GM12865 (cell line): Measurements from ENCODE around the gene APH1B.

Experiments
- DNase-seq: peaks from one replicate; pipeline ENCODE4 v3.0.0; 2010; ENCODE audit warnings: low read depth
- H3K4me3 ChIP-seq: 2 replicates; pipeline ENCODE4 v1.5.1; 2011; ENCODE audit warnings: mild to moderate bottlenecking, low read depth, low read length, control low read depth
- TF ChIP-seq, protein P1 (sequence below): IDR thresholded peaks from 2 replicates; pipeline ENCODE4 v1.5.1; 2011; ENCODE audit warnings: low read length, control low read depth, low read depth, inconsistent platforms; ENCODE audit not compliant: insufficient read depth; ENCODE audit errors: missing control alignments

Gene APH1B

DNA sequence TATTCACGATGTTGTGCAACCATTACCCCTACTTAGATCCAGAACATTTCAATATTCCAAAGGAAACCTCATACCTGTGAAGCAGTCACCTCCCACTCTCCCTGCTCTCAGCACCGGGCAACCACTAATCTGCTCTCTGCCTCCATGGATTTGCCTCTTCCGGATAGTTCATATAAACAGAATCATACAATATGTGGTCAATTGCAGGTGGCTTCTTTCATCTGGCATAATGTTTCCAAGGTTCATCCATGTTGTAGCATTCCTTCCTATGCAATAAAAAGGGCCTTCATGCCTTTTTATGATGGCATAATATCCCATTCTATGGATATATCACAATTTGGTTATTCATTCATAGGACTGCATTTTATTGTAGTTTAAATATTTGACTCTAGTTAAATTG lies 80.3 kb downstream of the APH1B start:
- no peak for DNase-seq
- H3K4me3 ChIP-seq = no peak overlapping the region
- TF ChIP-seq, protein P1, sequence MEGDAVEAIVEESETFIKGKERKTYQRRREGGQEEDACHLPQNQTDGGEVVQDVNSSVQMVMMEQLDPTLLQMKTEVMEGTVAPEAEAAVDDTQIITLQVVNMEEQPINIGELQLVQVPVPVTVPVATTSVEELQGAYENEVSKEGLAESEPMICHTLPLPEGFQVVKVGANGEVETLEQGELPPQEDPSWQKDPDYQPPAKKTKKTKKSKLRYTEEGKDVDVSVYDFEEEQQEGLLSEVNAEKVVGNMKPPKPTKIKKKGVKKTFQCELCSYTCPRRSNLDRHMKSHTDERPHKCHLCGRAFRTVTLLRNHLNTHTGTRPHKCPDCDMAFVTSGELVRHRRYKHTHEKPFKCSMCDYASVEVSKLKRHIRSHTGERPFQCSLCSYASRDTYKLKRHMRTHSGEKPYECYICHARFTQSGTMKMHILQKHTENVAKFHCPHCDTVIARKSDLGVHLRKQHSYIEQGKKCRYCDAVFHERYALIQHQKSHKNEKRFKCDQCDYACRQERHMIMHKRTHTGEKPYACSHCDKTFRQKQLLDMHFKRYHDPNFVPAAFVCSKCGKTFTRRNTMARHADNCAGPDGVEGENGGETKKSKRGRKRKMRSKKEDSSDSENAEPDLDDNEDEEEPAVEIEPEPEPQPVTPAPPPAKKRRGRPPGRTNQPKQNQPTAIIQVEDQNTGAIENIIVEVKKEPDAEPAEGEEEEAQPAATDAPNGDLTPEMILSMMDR = no peak

DNA sequence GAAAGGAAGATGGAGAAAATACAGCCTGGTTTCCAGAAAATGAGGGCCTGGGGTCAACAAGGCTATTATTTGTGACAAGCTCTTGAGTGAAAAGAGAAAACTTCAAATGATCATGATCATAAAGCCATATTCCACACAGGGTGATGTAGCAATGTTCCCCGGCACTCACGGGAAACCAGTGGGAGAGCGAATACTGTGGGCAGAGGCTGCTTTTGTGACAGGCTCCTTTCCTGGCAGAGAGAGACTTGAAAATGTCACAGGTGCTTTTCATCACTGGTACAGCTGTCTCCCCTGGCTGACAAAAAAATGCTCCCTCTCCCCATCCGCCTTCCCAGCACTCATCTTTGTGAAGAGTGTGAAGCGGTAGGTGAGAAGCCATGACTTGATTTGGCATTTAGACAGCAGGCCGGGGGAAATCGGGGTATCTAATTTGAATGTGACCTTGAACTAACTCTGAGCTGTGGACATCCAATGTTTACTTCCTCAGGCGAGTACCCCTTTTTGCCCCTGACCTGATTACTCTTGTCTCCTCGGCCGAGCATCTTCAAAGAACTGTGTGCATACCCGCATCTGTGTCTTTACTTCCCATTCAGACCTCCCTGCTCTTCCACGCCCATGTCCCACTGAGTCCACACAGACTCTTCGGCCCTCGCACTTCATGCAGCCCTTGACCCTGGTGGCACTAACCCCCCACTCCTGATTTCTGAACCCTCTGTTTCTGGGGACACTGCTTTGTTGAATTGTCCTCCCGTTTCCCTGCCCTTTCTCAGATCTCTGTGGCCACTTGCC lies 81.0 kb downstream of the APH1B start:
- TF ChIP-seq, protein P1 = no peak
- no peak overlapping the region for H3K4me3 ChIP-seq
- no peak for DNase-seq
